ENCODE data around the gene CDKN2A. TPM values are rescaled to one million over a fixed set of nuclear protein-coding genes. Genes with fewer than 3 reads are reported as not detected.
A peak's percentile ranks its signal among the peaks of the same experiment; 100 is the strongest.

CDKN2A gene
- total RNA-seq, 1 experiment from 2014 or later, result 282 TPM

GRCh38 chr9:21997480-21997879, 3.3 kb upstream of the CDKN2A start:
- no peak for DNase-seq
- peaks cover 23% of the 10 kb centered on the region for H3F3A ChIP-seq (ENCODE audit: insufficient read depth, low read depth)
- no peaks in the 10 kb centered on the region for H3K9me2 ChIP-seq (ENCODE audit: insufficient read depth)
- TF ChIP-seq EZH2 (IDR thresholded peaks at IDR 0.05; ENCODE audit: low read depth), result no peak
- TF ChIP-seq, protein P1, sequence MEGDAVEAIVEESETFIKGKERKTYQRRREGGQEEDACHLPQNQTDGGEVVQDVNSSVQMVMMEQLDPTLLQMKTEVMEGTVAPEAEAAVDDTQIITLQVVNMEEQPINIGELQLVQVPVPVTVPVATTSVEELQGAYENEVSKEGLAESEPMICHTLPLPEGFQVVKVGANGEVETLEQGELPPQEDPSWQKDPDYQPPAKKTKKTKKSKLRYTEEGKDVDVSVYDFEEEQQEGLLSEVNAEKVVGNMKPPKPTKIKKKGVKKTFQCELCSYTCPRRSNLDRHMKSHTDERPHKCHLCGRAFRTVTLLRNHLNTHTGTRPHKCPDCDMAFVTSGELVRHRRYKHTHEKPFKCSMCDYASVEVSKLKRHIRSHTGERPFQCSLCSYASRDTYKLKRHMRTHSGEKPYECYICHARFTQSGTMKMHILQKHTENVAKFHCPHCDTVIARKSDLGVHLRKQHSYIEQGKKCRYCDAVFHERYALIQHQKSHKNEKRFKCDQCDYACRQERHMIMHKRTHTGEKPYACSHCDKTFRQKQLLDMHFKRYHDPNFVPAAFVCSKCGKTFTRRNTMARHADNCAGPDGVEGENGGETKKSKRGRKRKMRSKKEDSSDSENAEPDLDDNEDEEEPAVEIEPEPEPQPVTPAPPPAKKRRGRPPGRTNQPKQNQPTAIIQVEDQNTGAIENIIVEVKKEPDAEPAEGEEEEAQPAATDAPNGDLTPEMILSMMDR (conservative IDR thresholded peaks at IDR 0.05), result no peak
- H3K4me3 ChIP-seq, result no peak overlapping the region
- H3K27ac ChIP-seq, result no peak overlapping the region
- H2AFZ ChIP-seq, result no peak overlapping the region
- ChIA-PET POLR2A (ENCODE audit: unreplicated experiment) (interaction anchor here (0.6 to 0.7 kb wide), 2 partner anchors 44 to 55 kb away, joined by 3 read pairs; no protein-coding TSS in a partner anchor), CTCF (interaction anchor here (0.6 kb wide), 1 partner anchor 11 kb away, joined by 3 read pairs; no protein-coding TSS in a partner anchor)
- H3K79me2 ChIP-seq (ENCODE audit: low read depth), result peaks cover 83% of the 10 kb centered on the region
- no peaks in the 10 kb centered on the region for H4K20me1 ChIP-seq (ENCODE audit: insufficient read depth)
- peak overlapping the region; percentile 87; the same call in 1 of the 2 replicates for H3K4me2 ChIP-seq
- H3K27me3 ChIP-seq (ENCODE audit: insufficient read depth, low read depth), result no peaks in the 10 kb centered on the region
- intact Hi-C loops (cut with micrococcal nuclease; ENCODE audit: unreplicated experiment), result loop anchor here (5.0 kb wide), 1 partner anchor 40 kb away; no protein-coding TSS in a partner anchor
- no TSS peak for BruUV-seq (replicated peaks)
- peaks cover 18% of the 10 kb centered on the region; the same call in 1 of the 2 replicates for H3K4me1 ChIP-seq (replicated peaks; ENCODE audit: insufficient read depth)
- H3K9me3 ChIP-seq (ENCODE audit: insufficient read depth, low read depth), result no peaks in the 10 kb centered on the region
- peaks cover 10% of the 10 kb centered on the region; the same call in 1 of the 2 replicates for H3K36me3 ChIP-seq (ENCODE audit: low read depth)

DNA sequence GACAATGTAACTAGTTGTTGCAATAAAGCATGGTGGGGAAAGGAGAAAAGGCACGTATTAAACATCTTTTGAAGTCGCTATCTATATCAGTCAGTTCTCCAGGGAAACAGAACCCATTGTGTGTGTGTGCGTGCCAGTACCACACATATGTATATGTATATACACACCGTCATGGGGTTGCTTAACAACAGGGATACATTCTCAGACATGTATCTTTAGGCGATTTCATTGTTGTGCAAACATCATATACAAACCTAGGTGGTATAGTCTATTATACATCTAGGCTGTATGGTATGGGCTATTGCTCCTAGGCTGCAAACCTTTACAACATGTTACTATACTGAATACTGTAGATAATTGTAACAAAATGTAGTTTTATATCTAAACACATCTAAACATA, 2.7 kb upstream of the CDKN2A start:
- peak overlapping the region; percentile 87 for H3K4me2 ChIP-seq
- peaks cover 83% of the 10 kb centered on the region for H3K79me2 ChIP-seq (ENCODE audit: low read depth)
- peaks cover 18% of the 10 kb centered on the region for H3F3A ChIP-seq (ENCODE audit: insufficient read depth, low read depth)
- no peak overlapping the region for H2AFZ ChIP-seq
- BruUV-seq (replicated peaks), result no TSS peak
- DNase-seq, result no peak
- H3K9me3 ChIP-seq (ENCODE audit: insufficient read depth, low read depth), result no peaks in the 10 kb centered on the region
- no peaks in the 10 kb centered on the region for H4K20me1 ChIP-seq (ENCODE audit: insufficient read depth)
- intact Hi-C loops (cut with micrococcal nuclease; ENCODE audit: unreplicated experiment), result loop anchor here (5.0 kb wide), 1 partner anchor 40 kb away; no protein-coding TSS in a partner anchor
- no peak overlapping the region for H3K27ac ChIP-seq
- no peaks in the 10 kb centered on the region for H3K9me2 ChIP-seq (ENCODE audit: insufficient read depth)
- peaks cover 7% of the 10 kb centered on the region; the same call in 1 of the 2 replicates for H3K36me3 ChIP-seq (ENCODE audit: low read depth)
- H3K4me3 ChIP-seq, result peak overlapping the region; percentile 98; the same call in 1 of the 2 replicates
- H3K4me1 ChIP-seq (replicated peaks; ENCODE audit: insufficient read depth), result peaks cover 18% of the 10 kb centered on the region; the same call in 1 of the 2 replicates
- CTCF ChIA-PET, result interaction anchor here (0.7 kb wide), 1 partner anchor 12 kb away, joined by 3 read pairs; no protein-coding TSS in a partner anchor
- POLR2A ChIA-PET (ENCODE audit: unreplicated experiment), result interaction anchor here (0.6 kb wide), 1 partner anchor 55 kb away, joined by 4 read pairs; no protein-coding TSS in a partner anchor
- no peaks in the 10 kb centered on the region for H3K27me3 ChIP-seq (ENCODE audit: insufficient read depth, low read depth)
- no peak for TF ChIP-seq EZH2 (IDR thresholded peaks at IDR 0.05; ENCODE audit: low read depth)
- TF ChIP-seq, protein P1 (conservative IDR thresholded peaks at IDR 0.05), result no peak

GRCh38 chr9:21996438-21996837, 2.2 kb upstream of the CDKN2A start:
- no peak for DNase-seq
- H2AFZ ChIP-seq, result peak overlapping the region; percentile 83

More at GRCh38 chr9:21996438-21996837, 2.2 kb upstream of the CDKN2A start:
- TF ChIP-seq EZH2 (IDR thresholded peaks at IDR 0.05; ENCODE audit: low read depth), result no peak
- TF ChIP-seq, protein P1 (conservative IDR thresholded peaks at IDR 0.05), result no peak
- no peaks in the 10 kb centered on the region for H4K20me1 ChIP-seq (ENCODE audit: insufficient read depth)
- H3K9me2 ChIP-seq (ENCODE audit: insufficient read depth), result no peaks in the 10 kb centered on the region
- H3K27ac ChIP-seq, result peak overlapping the region; percentile 69
- H3K27me3 ChIP-seq (ENCODE audit: insufficient read depth, low read depth), result no peaks in the 10 kb centered on the region
- peak overlapping the region; percentile 87 for H3K4me2 ChIP-seq
- no TSS peak for BruUV-seq (replicated peaks)
- POLR2A ChIA-PET (ENCODE audit: unreplicated experiment), result interaction anchor here (0.6 kb wide), 1 partner anchor 54 kb away, joined by 4 read pairs; no protein-coding TSS in a partner anchor
- peaks cover 18% of the 10 kb centered on the region; the same call in 1 of the 2 replicates for H3K4me1 ChIP-seq (replicated peaks; ENCODE audit: insufficient read depth)
- peak overlapping the region; percentile 98 for H3K4me3 ChIP-seq
- intact Hi-C loops (cut with micrococcal nuclease; ENCODE audit: unreplicated experiment), result loop anchor here (5.0 kb wide), 1 partner anchor 41 kb away; no protein-coding TSS in a partner anchor
- H3K79me2 ChIP-seq (ENCODE audit: low read depth), result peaks cover 83% of the 10 kb centered on the region
- CTCF ChIA-PET, result interaction anchor here (0.6 to 0.7 kb wide), 2 partner anchors 12 to 307 kb away, joined by 3 read pairs; no protein-coding TSS in a partner anchor
- H3K36me3 ChIP-seq (ENCODE audit: low read depth), result peaks cover 7% of the 10 kb centered on the region; the same call in 1 of the 2 replicates
- peaks cover 18% of the 10 kb centered on the region for H3F3A ChIP-seq (ENCODE audit: insufficient read depth, low read depth)
- H3K9me3 ChIP-seq (ENCODE audit: insufficient read depth, low read depth), result no peaks in the 10 kb centered on the region
